NCI-H2081 treated with DMSO at 0.1 percent for 48 hours (cell line): ENCODE measurements around the gene RIN1.
"Not testable (repeated sequence)": the region's sequence is repeated elsewhere in the genome, so short reads cannot be mapped to it uniquely, and the experiment has no call there.

Experiments
- DNase-seq: peaks from one replicate; lab custom pipeline; 2025; lab: John Stamatoyannopoulos, UW

Gene RIN1, protein sequence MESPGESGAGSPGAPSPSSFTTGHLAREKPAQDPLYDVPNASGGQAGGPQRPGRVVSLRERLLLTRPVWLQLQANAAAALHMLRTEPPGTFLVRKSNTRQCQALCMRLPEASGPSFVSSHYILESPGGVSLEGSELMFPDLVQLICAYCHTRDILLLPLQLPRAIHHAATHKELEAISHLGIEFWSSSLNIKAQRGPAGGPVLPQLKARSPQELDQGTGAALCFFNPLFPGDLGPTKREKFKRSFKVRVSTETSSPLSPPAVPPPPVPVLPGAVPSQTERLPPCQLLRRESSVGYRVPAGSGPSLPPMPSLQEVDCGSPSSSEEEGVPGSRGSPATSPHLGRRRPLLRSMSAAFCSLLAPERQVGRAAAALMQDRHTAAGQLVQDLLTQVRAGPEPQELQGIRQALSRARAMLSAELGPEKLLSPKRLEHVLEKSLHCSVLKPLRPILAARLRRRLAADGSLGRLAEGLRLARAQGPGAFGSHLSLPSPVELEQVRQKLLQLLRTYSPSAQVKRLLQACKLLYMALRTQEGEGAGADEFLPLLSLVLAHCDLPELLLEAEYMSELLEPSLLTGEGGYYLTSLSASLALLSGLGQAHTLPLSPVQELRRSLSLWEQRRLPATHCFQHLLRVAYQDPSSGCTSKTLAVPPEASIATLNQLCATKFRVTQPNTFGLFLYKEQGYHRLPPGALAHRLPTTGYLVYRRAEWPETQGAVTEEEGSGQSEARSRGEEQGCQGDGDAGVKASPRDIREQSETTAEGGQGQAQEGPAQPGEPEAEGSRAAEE

DNA sequence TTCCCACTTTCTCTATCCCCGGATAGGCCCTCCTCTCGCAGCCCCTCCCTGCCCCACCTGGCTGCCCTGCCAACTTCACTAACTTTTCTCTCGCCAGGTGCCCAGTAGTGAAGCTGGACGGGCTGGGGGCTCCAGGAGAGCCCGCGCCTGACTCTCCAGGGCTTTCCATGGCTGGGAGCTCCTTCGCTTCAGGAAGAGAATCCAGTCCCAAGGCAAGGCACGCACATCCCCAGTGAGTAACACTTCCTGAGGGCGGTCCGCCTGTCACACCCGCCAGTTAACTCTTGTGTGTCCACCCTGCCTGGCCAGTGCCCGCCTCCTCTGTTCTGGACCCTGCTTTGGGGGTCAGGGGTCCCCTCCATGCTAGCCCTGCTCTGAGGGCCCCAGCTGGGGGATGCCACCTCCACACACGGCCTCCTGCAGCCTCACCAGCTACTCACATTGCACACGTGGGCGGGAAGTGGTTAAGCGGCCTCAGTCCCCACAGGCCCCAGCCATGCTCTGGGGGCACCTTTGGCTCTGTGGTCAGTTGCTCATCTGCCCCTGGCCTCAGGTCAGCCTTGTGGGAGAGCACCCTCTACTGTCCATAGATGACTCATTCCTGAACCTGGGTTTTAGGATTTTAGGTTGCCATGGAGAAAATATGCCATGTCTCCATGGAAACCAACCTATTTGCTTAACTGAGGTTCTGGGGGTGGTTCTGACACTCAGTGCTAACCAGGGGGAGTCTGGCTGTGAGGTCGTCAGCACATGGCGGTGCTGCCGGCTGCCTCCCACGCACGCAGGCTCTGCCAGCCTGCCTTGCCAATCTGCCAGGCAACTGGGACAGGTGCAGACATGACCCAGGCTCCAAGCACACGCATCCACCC lies at the start of gene RIN1:
TSS of gene RIN1 (minus strand) at position 201 of the 869 bp plus-strand sequence. CDS start at position 169, 32 bp downstream.
- DNase-seq: peak; percentile 47

DNA sequence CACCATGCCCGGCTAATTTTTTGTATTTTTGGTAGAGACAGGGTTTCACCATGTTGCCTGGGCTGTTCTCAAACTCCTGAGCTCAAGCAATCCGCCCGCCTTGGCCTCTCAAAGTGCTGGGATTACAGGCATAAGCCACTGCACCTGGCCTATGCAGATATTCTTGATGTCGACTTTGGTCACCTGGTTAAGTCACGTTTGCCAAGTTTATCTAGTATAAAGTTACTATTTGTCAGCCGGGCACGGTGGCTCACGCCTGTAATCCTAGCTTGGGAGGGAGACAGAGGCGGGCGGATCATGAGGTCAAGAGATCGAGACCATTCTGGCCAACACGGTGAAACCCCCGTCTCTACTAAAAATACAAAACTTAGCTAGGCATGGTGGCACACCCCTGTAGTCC lies 48.1 kb upstream of the RIN1 start:
- not testable (repeated sequence) for DNase-seq

DNA sequence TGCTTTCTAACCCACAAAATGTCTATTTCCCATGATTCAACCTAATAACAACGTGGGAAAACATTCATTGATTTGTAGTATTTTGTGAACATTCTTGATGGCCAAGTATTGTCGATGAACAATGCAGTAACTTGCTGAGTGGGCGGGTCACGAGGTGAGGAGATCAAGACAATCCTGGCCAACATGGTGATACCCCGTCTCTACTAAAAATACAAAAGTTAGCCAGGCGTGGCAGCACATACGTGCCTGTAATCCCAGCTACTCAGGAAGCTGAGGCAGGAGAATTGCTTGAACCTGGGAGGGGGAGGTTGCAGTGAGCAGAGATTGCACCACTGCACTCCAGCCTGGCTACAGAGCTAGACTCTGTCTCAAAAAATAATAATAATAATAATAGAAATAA lies 44.0 kb upstream of the RIN1 start:
- not testable (repeated sequence) for DNase-seq

DNA sequence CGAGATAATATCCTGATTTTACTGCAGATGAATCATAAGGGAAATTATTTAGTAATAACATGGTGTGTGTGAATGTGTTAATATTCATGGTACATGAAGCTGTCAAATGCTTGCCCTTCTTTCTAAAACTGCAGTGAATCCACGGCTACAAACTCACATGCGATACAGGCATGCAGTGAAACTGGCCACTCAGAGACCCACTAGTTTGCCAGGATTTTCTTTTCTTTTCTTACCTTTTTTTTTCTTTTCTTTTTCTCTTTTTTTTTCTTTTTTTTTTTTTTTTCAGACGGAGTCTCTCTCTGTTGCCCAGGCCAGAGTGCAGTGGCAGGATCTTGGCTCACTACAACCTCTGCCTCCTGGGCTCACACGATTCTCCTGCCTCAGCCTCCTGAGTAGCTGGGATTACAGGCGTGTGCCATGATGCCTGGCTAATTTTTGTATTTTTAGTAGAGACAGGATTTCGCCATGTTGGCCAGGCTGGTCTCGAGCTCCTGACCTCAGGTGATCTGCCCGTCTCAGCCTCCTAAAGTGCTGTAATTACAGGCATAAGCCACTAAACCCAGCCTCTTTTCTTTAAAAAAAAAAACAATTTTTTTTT lies 37.6 kb upstream of the RIN1 start:
- not testable (repeated sequence) for DNase-seq

DNA sequence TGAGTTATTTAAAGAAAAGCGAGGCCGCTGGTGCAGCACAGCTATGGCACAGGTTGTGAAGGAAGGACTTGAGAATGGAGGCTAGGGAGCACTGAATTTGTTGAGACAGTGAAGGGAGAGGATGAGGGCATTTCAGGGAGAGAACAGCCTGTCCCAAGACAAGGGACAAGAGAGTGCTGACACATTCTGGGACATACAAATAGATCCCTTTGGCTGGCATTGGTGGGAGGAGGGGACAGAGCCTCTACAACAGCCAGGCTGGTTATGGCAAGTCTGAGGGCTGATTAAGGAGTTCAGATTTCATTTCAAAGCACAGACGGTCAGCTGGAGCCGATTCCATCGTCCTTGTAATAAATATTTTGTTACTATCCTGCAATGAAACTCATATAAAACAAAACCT lies 37.0 kb upstream of the RIN1 start:
- DNase-seq: no peak

DNA sequence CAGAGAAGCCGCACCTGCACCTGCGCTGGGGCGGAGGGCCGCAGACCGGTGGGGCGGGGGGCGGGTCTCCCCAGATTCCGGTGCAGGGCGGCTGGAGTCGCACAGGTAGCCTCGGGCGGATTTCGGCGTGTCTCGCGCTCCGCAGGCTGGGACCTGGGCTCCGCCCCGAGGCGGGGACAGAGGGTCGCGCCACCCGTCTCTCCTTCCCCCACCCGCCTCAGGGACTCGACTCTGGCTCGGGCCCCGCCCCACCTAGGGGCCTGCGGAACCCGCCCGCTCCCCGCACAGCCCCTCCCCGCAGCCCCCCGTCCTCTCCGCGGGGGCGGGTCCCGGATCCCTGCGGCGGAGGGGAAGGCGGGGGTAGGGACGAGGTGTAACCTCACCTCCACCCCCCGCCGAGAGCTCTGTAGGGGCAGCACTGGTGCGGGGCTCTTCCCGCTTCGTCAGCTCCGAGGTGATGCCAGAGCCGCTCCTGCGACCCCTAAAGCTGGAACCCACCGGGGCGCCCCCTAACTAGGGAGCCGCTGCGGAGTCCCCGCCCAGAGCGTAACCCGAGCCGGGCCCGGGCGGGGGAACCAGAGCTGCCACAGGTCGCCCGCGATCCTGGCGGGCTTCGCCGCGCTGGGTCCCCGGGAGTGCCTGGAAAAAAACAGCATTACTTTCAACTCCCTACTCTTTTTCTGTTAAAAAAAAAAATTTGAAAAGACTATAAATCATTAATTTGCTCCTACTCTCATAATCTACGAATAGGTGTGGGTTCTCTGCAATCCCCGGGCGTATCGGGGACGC lies 35.6 kb upstream of the RIN1 start, which contains the start of gene SLC29A2:
TSS of gene SLC29A2 (minus strand) at position 134 of the 789 bp plus-strand sequence. CDS start 169 bp downstream, outside the sequence.
- peak; percentile 48 for DNase-seq

DNA sequence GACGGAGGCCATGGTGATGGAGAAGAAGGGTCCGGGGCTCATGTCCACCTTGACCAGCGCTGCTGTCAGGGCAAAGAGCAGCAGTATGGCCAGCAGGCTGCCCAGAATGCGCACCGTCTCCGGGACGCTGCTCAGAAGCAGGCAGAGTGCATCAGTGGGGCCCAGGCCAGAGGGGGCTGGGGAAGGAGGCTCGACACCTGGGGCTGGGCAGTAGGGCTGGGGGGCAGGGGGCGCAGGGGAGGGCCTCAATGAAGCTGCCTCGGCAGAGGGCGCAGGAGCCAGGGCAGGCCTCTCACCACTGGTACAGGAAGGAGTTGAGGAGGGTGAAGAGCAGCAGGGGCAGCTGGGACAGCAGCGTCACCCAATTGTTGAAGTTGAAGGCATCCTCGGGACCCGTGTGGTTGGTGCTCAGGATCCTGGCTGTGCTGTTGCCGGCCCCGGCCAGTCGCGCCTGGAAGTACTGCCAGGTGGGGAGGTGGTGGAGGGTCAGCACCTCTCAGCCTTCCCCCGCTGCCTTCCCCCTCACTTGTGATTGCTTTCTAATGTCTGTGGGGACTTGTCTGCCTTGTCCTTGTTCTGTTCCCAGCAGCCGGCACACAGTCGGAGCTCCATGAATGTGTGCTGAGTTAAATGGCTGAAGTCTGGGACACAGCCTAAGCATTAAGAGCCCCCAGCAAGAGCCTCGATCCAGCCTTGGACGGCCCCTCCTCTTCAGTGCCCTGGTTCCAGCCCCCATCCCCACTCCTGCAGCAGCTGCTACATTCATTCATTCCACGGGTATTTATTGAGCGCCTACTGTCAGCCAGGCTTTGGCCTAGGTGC lies 33.0 kb upstream of the RIN1 start:
- DNase-seq: no peak

DNA sequence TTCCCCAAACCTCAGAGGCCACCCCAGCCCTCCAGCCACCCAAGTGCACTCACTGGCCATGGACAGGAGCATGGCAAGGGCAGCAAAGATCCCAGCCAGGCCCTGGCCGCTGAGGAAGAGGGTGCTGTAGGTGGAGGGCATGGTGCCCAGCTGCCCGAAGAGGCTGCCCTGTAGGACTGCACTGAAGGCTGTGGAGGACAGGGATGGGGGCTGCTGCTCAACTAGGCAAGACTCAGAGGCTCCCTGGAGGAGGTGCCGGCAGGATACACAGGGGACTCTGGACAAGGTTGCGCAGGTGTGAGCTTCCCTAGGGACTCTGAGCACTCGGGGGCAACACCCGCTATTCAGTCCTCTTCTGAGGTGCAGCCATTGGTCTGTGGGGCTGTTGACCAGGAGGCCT lies 32.2 kb upstream of the RIN1 start:
- no peak for DNase-seq

DNA sequence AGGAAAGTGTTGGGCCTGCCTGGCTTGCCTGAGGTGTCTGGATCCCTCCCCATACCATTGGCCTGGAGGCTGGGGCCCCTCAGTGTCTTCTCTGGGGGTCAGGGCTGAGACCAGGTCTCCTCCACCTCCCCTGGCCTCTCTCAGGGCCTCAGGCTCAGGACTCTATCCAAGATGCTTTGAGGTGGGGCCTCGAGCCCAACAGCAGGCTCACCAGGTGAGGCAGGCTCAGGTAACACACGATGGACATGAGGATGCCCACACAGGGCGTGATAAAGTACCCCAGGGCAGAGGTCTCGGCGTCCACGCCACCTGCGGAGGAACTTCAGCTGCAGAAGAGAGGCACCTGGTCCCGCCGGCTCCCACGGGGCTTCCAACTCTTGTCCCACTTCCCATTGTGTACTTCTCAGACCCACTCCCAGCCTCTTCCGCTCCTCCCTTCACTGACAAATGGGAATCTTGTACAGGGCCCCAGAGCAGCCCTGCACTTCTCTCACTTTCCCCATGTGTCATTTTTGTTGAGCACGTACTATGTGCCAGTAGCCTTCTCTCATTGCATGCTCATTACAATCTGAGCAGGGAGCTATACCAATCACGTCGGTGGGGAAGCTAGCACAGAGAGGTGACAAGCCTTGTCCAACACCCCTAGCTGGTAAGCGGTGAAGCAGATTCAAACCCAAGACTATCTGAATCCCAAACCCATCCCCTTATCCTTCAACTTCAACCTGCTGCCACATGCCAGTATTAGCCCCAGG lies 31.5 kb upstream of the RIN1 start:
- no peak for DNase-seq

DNA sequence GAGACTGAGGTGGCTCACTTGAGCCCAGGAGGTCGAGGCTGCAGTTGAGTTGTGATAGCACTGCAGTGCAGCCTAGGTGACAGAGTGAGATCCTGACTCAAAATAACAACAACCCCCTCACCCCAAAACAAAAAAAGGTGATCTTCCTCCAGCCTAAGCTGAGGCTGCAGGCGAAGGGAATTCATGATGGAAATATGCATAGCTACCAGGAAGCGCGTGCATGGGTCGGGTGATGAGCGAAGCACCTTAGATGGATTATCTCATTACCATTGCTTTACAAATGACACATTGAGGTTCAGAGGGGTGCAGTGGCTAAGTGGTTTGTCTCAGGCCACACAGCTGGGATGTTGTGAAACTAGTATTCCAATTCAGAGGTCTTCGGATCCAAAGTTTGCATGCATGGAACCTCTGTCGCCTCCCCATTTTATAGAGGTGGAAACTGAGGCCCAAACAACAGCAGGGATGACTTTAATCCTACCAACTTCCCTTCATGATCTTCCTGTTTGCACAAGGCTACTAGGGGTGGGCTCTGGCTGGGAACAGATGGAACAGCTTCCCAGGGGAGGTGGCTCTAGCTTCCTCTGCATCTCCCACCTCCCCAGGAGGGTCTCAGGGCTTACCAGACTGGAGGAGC lies 30.7 kb upstream of the RIN1 start:
- no peak for DNase-seq

DNA sequence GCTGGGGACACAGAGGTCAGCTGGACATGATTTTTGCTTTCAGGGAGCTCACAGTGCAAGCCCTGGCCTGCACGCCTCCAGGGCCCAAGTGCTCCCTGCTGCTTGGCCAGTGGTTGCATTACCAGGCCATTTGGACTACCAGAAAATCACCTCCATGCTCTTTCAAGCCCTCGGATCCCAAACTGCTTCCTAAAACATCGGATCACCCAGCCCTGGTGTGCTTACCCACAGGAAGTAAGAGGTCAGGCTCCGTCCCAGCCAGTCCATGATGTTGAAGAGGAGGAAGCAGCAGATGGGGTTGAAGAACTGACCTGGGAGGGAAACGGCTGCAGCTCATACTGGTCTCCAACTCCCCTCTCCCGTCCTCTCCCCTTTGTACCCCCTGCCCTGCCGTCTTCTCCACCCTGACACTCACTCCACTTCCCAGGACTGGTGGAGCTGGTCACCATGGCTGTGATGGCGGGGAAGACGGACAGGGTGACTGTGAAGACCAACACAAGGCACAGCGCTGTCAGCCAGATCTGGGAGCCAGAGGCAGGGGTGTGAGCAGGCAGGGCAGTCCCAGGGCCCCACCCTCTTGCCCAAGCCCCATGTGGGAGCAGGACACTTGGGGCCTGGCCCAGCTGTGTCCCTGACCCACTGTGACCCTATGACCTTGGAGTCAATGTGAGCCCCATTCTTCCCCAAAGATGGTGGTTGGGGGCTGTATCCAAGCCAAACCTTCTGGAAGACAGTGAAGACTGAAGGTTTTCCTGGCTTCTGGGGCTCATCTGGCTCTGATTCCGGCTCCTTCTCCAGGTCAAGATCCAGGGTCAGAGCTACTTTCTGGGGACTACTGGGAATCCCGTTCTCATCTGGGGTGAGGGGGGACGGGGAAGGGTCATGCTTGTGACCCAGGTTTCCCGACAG lies 29.7 kb upstream of the RIN1 start:
- no peak for DNase-seq

DNA sequence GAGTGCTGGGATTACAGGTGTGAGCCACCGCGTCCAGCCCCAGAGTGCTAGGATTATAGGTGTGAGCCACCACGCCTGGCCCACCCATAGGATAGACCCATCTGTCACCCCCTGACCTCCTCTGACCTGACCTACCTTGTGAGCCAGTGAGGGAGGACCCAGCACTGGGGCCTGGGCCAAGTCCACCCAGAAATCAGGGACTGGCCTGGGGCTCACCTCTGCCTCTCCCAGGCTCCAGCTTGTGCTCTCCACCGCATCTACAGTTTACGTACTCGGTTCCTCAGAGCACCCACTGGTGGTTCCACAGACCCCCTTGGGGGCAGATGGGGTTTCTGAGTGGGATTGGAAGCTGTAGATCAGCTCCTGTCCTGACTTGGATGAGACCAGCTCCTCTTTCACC lies 28.9 kb upstream of the RIN1 start:
- no peak for DNase-seq

DNA sequence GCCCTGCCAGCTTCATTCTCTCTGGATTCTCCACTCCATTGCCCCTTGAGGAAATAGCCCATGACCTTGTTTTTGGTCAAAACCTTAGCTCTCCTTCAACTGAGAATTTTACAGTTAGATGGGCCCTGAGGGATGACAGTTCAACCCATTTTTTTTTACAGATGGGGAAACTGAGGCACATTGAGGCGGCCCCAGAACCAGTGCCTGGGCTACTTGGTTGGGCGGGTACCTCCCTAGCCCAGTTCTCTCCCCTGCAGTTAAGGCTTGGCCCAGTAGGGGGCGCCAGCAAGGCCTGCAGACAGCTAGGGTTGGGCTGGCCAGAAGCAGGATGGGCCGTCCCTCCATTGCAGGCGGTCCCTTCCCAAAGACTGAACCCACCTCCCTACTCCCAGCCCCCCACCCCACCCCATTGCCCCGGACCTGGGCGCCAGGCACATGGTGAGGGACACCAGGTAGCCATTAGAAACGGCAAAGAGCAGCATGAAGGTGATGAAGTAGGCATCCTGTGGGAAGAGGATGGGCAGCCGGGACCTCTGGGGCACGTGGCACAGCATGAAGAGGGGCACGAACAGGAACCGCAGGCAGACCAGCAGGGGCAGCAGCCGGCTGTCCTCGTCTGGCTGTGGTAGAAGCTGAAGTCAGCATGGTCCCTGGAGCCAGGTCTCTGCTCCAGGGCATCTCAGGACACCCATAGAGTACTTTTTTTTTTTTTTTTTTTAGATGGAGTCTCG lies 27.7 kb upstream of the RIN1 start:
- DNase-seq: no peak

DNA sequence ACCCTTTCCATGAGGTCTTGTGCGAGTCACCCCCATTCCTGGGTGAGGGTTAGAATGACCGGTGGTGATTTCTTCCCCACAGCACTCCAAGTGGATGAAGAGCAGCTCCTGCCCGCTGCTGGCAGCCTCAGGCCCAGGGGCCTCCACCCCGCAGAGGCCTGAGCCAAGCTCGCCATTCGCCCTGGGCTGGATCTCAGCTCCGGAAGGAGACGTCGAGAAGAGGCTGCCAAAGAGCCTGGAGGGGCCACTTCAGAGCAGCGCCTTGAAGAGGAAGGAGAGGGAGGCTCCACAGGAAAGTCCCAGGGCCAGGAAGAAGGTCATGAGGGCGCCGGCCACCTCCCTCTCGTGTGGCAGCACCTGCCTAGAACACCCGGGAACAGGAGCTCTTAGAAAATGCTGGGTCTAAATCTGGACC lies 27.0 kb upstream of the RIN1 start:
- DNase-seq: no peak

DNA sequence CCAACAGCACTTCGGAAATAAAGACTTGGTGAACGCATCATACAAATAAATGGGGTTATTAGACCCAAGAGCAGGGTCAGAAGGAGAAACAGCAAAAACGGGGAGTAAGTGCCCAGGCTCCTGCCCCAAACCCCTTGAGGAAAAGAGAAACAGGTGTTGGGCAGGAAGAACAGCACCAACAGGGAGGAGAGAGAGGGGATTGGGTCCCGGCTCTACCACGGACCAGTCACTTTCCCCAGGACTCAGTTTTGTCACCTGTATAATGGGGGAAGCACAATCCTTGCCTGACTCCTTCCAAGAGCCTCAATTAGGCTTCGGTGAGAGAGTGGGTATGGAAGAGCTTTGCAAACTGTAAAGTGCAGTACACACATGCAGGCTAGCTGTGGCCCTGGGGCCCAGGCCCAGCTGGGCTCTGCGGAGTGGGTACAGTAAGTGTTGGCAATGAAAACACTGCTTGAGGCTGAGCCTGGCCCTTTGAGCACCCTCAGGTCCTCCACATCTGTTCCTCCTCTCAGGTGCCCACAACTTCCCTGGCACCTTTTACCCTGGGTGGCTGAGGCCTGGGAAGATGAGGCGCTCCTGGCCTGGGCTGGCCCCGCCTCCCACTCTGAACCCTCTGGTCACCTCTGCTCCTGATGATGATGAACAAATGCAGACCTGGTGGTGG lies 26.4 kb upstream of the RIN1 start:
- no peak for DNase-seq

DNA sequence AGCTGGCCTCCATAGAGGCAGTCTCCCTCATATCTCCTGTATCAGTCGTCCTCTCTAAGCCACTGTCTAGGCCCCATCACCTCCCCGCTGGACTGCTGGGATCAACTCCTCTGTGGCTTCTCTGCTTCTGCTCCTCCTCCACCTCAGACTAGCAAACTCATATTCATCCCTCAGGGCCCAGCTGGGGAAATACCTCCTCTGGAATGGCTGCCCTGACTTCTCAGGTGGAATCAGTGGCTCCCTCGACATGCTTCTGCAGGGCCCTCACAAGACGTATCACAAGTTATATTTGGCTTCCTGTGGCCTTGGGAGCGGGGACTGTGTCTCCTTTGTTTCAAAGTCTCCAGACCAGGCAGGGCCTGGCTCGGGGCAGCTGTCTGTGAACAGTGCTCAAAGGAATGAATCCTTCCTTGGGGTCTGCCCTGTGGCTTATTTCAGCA lies 25.3 kb upstream of the RIN1 start:
- no peak for DNase-seq
